Neural progenitor cell (in vitro differentiated cells): ENCODE measurements around the gene HEMK1.

Source experiments
- CTCF ChIP-seq: fragments of 200-600 bp; sonication (generic); IDR thresholded peaks from 2 replicates; pipeline ENCODE4 v1.5.1; 2017; ENCODE audit warnings: antibody characterized with exemption, mild to moderate bottlenecking
- EZH2 ChIP-seq: fragments of 200-600 bp; sonication (generic); IDR thresholded peaks from 2 replicates; pipeline ENCODE4 v1.6.1; 2017; ENCODE audit warnings: antibody characterized with exemption, mild to moderate bottlenecking, moderate library complexity
- EZH2phosphoT487 ChIP-seq: fragments of 200-600 bp; sonication (generic); IDR thresholded peaks from 2 replicates; pipeline ENCODE4 v1.6.1; 2017; ENCODE audit warnings: antibody characterized with exemption

DNA sequence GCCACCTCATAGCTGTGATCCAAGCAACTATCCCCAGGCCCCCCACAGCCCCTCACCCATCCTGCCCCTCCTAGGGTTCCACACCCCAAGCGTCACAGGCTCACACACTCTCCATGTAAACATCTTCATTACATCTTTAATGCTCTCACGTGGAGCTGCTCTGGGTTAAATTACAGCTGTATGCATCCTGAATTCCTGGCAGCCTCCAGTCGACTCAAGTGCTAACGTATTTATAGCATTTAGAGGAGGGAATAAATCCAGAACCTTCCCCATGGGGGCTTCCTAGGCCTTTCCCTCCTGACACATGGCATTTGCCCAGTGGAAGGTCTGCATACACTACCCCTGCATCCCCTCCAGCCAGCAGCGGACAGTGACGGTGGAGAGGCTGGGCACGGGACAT lies 11.4 kb upstream of the HEMK1 start:
- TF ChIP-seq CTCF (no peak), EZH2 (no peak), EZH2phosphoT487 (no peak)
